ENCODE data around the gene NRG3.

- TF ChIP-seq CTCF (IDR thresholded peaks at IDR 0.05) (no peak), SIN3A (IDR thresholded peaks at IDR 0.05; ENCODE audit: borderline replicate concordance, insufficient read depth, low read depth, low read length) (no peak), POLR2AphosphoS5 (IDR thresholded peaks at IDR 0.05; ENCODE audit: low read depth, low read length) (no peak), REST (IDR thresholded peaks at IDR 0.05; ENCODE audit: insufficient read depth in 1 of 2, low read depth in 2 of 2, low read length in 1 of 2) (no peak)
These were observed 319.4 kb downstream of the NRG3 start for GRCh38 chr10:82194419-82194818.

Data from Panc1 (cell line).